A549 (cell line): ENCODE measurements around the gene DNAJC7.

Experiments
- EP300 ChIP-seq, 2 experiments: fragments of >200 bp; sonication (Bioruptor Twin); formaldehyde crosslinking; IDR thresholded peaks; 2 replicates in 1 of 2; 3 replicates in 1 of 2; pipeline ENCODE4 v1.6.1; 2016 to 2017
- TF ChIP-seq, protein P1 (sequence below): IDR thresholded peaks from 2 replicates; pipeline ENCODE4 v1.6.1; 2012
- TF ChIP-seq, protein P2 (sequence below): fragments of >200 bp; sonication (Bioruptor Twin); formaldehyde crosslinking; IDR thresholded peaks from 3 replicates; pipeline ENCODE4 v1.5.1; 2016

DNA sequence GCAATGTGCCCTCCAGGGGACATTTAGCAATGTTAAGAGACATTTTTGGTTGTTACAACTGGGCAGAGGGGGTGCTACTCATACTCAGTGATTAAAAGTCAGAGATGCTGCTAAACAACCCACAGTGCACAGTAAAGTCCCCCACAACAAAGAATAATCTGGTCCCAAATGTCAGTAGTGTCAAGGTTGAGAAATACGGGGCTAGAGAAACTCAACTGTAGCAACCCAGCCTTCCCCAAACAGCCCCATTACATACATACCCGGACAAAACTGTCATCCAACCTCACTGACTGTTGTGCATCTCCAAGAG is 20.4 kb downstream of the DNAJC7 start:
- TF ChIP-seq EP300 (IDR thresholded peaks at IDR 0.05), result no peak
- TF ChIP-seq, protein P1, sequence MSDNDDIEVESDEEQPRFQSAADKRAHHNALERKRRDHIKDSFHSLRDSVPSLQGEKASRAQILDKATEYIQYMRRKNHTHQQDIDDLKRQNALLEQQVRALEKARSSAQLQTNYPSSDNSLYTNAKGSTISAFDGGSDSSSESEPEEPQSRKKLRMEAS, result no peak
- TF ChIP-seq, protein P2, sequence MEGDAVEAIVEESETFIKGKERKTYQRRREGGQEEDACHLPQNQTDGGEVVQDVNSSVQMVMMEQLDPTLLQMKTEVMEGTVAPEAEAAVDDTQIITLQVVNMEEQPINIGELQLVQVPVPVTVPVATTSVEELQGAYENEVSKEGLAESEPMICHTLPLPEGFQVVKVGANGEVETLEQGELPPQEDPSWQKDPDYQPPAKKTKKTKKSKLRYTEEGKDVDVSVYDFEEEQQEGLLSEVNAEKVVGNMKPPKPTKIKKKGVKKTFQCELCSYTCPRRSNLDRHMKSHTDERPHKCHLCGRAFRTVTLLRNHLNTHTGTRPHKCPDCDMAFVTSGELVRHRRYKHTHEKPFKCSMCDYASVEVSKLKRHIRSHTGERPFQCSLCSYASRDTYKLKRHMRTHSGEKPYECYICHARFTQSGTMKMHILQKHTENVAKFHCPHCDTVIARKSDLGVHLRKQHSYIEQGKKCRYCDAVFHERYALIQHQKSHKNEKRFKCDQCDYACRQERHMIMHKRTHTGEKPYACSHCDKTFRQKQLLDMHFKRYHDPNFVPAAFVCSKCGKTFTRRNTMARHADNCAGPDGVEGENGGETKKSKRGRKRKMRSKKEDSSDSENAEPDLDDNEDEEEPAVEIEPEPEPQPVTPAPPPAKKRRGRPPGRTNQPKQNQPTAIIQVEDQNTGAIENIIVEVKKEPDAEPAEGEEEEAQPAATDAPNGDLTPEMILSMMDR, result no peak
